ENCODE measurements around the gene FCHSD2.

DNA sequence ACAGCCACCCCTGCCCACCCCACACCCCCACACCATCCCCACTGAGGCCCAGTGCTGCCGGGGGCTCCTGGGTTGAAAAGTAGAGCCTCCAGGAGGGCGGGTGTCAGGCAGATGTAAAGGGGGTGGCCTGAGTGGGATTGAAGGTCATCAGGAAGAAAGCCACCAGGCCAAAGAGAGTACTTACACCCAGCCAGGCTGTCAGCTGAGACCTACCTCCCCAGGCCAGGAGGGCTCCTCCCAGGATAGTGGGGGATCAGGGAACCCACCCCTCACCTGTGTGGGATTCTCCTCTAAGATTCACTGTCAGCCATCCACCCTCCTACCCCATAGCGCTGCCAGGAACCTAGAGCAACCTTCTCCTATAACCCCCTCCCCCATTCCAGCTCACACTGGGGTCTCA, 17.2 kb upstream of the FCHSD2 start:
- TF ChIP-seq, protein P1, sequence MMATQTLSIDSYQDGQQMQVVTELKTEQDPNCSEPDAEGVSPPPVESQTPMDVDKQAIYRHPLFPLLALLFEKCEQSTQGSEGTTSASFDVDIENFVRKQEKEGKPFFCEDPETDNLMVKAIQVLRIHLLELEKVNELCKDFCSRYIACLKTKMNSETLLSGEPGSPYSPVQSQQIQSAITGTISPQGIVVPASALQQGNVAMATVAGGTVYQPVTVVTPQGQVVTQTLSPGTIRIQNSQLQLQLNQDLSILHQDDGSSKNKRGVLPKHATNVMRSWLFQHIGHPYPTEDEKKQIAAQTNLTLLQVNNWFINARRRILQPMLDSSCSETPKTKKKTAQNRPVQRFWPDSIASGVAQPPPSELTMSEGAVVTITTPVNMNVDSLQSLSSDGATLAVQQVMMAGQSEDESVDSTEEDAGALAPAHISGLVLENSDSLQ (IDR thresholded peaks at IDR 0.05): no peak
- TF ChIP-seq FOXK2 (IDR thresholded peaks at IDR 0.05): no peak
- TF ChIP-seq HDGF (IDR thresholded peaks at IDR 0.05; ENCODE audit: borderline replicate concordance): no peak
- TF ChIP-seq FOXA1 (IDR thresholded peaks at IDR 0.05): no peak
- TF ChIP-seq CTBP1 (IDR thresholded peaks at IDR 0.05; ENCODE audit: borderline replicate concordance): no peak
- TF ChIP-seq LEF1 (IDR thresholded peaks at IDR 0.05; ENCODE audit: borderline replicate concordance): no peak
- no peak for TF ChIP-seq ELF4 (IDR thresholded peaks at IDR 0.05)
- no peak for TF ChIP-seq FOXM1 (IDR thresholded peaks at IDR 0.05; ENCODE audit: borderline replicate concordance)
